ENCODE data around the gene ZFY.

ZFY gene

DNA sequence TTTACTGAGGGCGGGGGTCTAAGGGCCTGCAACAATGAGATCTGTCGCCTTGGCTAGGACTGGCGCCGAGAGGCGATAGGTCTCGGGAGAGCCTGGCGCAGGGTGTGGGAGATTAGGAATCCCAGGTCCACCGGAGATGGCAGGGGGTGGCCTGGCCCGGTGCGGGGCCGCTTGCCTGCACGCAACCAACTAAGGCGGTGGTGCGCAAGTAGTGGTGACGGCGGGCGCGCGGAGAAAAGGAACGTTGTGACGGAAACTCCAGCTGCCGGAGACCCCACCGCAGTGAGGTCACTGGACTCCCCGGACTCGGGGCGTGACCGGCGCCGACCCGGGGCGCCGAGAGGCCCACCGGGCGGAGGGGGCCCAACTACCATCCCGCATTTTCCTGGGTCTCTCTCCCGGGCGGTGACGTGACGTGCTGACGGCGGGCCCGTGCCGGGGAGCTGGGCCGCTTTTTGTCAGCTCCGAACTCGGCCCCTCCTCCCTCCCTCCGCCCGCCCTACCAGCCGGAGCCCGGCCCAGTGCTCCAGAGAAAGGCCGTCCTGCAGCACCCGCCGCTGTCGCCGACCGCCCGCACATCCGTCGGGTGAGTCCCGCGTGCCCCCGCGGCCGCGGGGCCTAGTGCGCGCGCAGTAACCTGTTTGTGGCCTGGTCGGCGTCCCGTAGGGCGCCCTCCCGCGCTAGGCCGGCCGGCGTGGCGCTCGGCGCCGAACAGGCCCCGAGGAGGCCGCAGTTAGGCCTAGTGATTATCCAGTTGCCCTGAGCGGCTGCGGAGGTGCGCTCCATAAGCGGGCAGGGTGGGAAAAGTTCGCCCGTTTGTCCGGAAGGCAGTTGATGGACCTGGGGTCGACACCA lies at the start of gene ZFY:
TSS of gene ZFY (plus strand) at position 521 of the 855 bp plus-strand sequence. CDS start 18,556 bp downstream, outside the sequence.
- DNase-seq (ENCODE audit: low read depth in 2 of 2) = peak in 1 of 2 donors; percentile 40

DNA sequence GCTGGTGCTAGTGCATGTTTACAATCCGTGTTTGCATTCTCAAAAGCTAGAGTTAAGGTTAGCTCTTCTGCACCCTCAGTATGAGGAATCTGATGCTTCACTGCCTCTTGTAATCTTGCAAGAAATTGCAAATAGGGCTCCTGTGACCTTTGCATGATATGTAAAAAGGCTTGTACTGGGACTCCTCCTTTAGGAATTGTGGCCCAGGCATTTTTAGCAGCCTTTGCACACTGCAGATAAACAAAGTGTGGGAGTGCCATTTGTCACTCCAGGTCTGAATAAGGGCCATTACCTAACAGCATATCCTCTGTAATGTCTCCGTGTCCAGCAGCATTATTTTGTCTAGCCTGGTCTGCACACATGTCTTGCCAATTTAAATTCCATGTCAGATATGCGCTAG lies 49.3 kb upstream of the ZFY start:
- DNase-seq (ENCODE audit: low read depth in 2 of 2) = no peak

DNA sequence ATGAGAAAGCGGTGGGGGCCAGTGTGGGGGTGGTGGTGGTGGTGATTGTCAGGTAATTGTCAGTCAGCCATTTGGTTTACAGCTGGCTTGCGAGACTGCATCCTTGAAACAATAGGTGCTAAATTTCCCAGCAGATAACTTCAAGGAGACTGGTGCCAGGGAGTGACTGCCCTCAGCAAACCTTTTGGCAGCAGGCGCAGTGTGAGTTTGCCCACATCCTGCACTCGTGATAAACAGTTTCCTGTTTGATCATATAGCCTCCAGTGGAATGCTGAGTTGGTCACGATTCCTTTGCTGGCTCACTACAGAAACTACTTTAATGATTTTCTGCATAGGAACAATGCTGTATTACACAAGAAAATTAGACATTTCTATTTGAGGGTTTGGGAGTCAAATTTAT lies 47.8 kb upstream of the ZFY start:
- peak in 1 of 2 donors; percentile 12 for DNase-seq (ENCODE audit: low read depth in 2 of 2)

DNA sequence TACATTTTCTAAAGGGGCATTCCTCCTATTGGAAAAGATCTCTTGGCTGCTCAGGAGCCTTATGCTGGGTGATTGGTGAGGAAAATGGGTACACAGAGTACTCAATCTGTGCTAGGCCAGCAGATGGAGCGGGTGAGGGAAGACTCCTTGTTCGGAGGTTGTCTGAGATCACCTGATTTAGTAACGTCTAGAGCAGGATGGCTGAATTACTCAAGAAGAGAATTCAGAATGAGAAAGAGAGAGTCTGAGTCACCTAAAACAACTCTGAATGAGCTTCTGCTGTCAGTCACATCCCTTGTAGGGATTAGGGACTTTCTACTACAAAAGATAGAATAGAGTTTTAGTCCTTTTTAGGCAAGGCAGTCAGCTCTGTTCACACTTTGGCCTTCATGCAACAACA lies 47.2 kb upstream of the ZFY start:
- peak in 1 of 2 donors; percentile 20 for DNase-seq (ENCODE audit: low read depth in 2 of 2)

DNA sequence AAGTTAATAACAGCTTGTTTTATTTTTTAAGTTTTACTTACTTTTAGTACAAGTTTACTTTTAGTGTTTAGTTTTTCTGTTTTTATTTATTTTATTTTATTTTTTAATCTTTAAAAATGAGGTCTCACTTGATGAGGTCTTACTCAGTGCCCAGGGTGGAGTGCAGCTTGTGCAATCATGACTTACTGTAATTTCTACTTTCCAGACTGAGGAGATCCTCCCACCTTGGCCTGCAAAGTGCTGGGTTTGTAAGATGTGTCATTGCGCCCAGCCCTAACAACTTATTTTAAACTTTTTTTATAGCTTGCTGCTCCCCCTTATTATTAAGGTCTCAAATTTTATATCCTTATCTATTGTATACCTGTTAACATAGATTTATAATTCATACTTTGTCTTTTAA lies 41.7 kb upstream of the ZFY start:
- DNase-seq (ENCODE audit: low read depth in 2 of 2) = no peak

DNA sequence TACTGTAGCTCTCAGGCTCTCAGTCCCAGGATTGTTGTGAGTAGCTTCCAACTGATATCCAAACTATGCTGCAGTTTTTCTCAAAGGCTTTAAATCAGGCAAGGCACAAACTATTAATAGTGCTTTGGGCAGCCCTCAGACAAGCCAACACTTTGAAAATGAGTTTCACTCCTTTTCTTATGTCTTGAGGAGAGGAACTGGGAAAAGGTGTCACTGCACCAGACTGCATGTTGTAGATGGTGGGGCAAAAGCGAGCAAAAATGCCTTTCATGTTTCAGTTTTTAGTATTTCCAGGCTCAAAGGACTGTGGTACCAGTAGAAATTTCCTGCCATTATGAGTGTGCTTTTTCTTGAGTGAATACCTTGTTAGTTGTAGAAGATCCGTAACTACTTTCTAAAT lies 39.1 kb upstream of the ZFY start:
- no peak for DNase-seq (ENCODE audit: low read depth in 2 of 2)

DNA sequence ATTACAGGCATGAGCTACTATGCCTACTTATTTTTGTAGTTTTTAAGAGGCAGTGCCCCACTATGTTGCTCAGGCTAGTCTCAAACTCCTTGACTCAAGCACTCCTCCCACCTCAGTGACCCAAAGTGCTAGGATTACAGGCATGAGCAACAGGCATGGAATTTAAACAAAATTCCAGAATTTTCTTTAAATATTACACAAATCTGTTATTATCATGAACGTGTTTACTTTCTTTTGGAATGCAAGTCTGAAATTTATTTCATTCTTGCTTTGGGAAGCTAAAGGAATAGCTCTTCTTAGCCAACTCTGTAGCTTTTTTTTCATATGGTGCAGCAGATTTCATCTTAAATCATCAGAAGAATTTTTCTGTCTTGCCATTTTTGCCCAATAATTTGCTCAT lies 27.8 kb upstream of the ZFY start:
- DNase-seq (ENCODE audit: low read depth in 2 of 2) = no peak

DNA sequence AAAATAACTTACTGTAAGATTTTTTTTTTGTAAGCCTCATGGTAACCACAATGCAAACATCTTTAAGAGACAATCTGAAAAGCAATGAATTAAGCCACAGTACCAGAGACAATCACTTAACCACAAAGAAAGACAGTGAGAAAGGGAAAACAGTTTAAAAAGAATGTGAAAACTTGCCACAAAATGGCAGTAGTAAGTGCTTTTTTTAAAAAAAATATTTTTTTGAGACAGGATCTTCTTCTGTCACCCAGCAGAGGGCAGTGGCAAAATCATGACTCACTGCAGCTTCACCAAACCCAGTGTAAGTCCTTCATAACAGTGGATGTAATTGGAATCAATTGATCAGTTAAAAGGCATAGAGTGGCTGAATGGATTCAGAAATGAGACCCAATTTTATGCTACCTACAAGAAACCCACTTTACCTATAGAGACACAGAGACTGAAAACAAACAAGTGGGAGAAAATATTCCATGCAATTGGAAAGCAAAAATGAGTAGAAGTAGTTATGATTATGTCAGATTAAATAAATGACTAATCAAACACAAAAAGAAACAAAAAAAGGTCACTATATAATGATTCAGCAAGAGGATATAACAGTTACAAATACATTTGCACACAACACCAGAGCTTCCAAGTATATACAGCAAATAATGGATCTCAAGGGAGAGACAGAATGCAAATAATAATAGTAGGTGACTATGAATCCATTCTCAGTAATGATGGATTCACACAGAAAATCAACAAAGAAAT lies 21.9 kb upstream of the ZFY start:
- DNase-seq (ENCODE audit: low read depth in 2 of 2) = no peak

DNA sequence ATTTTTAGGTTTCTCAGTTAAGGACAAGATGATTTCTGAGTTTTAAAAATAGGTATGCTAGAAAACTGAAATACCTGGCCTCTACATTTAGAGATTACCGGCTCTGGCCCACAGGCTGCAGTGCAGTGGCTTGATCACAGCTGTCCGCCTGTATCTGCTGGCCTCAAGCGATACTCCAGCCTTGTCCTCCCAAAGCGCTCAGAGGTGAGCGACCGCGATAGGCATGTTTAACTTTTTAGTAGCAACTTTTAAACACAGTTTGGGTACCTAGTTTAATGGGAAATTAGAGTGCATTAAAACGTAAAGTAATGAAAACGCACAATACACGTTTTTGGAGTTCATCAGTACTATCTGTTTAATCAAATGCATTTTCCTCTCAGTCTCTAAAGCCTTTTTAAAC lies 1.1 kb upstream of the ZFY start:
- no peak for DNase-seq (ENCODE audit: low read depth in 2 of 2)

DNA sequence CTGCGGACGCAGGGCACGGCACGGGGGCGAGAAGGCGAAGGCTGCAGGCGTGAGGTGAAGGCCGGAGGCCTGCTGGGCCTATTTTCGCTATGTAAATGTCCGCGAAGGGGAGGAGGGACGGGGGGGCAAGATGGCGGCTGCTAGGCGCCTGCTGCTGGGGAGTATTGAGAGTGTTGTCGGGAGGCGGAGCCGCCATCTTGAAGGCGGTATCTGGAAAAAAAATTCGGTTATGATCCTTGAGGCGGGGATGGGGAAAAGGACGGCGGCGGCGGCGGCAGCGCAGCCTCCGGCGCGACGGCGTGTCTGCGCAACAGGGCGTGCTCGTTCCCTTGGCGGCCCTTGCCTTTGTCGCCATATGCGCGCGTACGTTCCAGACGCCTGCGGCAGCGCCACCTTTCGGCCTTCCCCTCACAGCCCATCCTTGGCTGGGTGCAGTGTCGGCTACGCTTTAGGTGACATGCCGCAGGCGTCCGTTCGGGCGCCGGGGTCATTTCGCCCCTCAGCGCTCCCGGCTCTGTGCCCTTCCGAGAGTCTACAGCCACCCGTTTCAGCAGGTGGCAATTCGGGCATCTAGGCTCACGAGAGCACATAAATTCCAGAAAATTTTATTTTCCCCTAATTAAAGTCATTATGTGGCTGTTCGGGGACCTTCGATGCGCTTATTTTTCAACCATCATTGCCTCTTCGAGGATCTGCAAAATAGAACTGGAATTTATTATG lies 695 bp downstream of the ZFY start:
- peak in 1 of 2 donors; percentile 78 for DNase-seq (ENCODE audit: low read depth in 2 of 2)

DNA sequence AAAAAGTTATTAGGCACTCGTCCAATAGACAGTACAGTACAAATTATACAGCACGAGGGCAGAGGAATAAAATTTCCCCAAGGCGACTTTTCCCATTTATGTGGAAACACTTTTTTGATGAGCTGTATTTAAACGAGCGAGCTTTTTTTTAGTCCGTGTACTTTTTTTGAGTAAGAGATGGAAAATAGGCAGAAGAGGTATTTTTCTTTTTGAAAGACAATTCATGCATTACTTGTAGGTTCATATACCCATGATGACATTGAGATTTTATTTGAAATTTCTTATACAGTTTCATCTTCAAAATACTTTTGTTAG lies 1.2 kb downstream of the ZFY start:
- no peak for DNase-seq (ENCODE audit: low read depth in 2 of 2)

DNA sequence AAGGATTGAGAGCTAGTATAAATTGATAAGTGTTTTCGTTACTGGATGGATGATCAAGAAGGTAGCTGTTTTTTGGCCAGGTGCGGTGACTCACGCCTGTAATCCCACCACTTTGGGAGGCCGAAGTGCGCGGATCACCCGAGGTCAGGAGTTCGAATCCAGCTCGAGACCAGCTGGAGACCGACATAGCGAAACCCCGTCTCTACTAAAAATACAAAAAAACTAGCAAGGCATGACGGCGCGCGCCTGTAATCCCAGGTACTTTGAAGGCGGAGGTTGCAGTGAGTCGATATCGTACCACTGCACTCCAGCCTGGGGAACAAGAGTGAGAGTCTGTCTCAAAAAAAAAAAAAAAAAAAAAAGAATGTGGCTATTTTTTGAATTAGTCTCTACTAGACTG lies 2.0 kb downstream of the ZFY start:
- no peak for DNase-seq (ENCODE audit: low read depth in 2 of 2)

DNA sequence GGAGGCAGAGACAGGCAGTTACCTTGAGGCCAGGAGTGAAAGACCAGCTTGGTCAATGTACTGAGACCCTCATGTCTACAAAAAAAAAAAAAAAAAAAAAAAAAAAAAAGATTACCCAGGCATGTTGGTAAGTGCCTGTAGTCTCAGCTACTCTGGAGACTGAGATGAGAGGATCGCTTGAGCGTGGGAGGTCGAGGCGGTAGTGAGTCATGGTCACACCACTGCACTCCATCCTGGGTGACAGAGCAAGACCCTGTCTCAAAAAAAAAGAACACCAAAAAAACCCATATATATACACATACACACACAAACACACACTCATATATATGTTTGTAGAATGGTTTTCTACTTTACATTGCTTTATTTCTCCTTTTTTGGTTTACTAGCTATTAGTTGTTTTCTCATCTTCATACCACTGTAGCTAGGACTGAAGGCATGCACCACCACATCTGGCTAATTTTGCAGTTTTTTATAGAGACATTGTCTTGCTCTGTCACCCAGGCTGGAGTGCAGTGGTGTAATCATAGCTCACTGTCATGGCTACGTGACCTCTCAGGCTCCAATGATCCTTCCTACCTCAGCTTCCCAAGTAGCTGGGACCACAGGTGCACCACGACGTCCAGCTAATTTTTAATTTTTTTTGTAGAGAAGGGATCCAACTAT lies 14.5 kb downstream of the ZFY start:
- peak in 1 of 2 donors; percentile 13 for DNase-seq (ENCODE audit: low read depth in 2 of 2)

DNA sequence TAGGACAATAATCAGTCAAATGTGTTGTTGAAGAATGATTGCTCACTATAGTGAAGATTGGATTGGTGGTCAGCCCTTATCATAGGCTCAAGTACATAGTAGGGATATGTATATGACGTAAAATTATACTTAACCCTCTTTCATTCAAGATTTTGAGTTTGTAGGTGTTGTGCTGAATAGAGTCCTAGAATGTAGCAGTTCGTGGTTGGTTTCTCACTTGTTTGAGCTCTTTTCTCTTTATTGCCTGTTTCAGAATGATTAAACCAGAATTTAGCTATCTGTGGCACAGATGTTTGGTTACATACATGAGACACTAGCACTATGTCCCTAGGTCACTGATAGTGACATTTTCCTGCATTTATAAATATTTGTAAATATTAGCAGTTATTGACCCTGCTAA lies 15.5 kb downstream of the ZFY start:
- no peak for DNase-seq (ENCODE audit: low read depth in 2 of 2)

DNA sequence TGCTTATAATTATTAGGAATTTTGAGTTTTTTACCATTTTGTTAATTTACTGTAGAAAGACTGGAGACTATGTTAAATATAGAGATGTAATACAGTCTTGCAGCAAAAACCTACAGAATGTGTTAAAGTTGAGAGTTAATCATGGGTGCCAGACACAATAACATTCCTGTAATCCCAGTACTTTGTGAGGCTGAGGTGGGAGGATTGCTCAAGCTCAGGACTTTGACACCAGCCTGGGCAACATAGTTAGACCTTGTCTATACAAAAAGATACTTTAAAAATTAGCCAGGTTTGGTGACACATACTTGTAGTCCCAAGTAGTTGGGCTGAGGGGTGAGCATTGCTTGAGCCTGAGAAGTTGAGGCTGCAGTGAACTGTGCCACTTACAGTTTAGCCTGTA lies 17.7 kb downstream of the ZFY start:
- no peak for DNase-seq (ENCODE audit: low read depth in 2 of 2)

DNA sequence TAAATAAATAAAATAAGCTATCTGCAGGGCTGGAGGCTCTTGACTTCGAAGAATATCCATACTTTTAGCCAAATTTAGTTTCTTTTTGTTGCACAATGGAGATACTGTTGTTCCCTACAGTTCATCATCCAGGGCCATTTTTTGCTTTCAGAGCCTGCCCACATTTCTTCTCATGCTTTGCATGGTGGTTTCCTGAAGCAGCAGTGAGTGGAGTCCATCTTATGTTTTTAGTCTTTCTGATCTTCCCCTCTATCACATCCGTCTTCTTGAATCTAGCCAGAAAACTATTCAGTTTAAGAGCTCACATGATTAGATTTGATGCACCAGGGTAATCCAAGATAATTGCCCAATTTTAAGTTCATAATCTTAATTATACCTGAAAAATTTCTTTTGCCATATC lies 19.6 kb downstream of the ZFY start:
- DNase-seq (ENCODE audit: low read depth in 2 of 2) = no peak

DNA sequence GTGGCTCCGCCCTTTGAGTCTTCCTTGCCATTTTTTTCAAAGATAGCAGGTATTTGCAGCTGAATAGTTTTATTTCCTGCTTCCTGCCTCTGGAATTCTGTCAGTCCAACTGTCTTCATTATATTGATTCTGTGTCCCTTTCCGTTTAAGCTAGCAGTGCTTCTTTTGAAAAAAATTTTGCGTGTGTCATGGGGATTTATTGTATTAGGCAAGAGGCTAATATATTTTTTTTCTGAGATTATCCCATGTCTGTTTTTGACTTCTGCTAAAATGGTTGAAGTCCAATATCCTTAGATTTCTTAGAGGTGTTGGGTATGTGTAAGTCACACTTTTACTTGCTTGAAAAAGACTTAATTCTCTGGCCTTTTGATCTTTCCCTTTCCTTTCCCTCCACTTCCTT lies 20.4 kb downstream of the ZFY start:
- DNase-seq (ENCODE audit: low read depth in 2 of 2) = no peak

DNA sequence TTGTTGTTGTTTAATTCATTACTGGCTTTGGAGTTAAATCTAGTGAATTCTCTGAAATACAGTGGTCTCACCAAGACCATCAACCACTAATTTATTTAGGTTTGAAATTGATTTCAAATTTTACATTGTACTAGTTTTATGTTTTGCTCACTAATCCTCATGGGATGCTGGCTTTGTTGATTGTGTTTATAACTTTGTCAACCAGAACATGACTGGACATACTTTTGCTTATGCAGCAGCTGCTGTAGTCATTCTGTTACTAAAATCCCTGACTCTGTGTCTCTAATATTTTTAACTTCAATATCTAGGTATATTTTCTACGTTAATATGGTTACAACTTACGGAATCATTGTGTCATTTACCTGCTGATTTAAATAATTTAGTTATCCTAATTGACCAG lies 26.9 kb downstream of the ZFY start:
- no peak for DNase-seq (ENCODE audit: low read depth in 2 of 2)

DNA sequence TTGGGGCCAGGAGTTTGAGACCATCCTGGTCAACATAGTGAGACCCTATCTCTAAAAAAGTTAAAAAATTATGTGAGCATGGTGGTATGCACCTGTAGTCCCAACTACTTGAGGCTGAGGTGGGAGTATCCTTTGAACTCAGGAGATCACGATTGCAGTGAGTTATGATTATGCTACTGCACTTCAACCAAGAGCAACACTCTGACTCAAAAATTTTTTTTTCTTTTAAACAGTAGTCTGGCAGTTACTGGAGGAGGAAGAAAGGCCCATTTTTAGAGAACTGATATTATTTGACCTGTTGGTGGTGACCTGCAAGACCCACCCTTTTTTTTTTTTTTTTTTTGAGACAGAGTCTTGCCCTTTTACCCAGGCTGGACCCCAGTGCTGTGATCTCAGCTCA lies 29.6 kb downstream of the ZFY start:
- DNase-seq (ENCODE audit: low read depth in 2 of 2) = no peak

DNA sequence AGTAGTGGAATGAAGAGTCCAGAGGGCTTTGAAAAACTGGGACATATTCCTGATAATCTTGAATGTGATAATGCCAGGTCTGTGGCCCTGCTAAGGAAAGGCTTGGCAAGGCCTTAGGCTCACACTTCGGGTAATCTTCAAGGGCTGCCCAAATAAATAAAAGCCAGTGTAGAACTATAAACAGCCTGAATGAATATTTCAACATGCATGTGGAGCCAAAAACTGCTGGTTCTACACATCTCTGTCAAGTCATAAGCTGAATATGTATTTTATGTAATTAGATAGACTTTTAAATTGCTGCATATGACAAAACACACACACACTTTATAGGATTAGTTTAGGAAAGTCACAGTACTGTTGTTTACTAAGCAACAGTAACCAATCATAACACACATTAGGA lies 30.4 kb downstream of the ZFY start:
- no peak for DNase-seq (ENCODE audit: low read depth in 2 of 2)

DNA sequence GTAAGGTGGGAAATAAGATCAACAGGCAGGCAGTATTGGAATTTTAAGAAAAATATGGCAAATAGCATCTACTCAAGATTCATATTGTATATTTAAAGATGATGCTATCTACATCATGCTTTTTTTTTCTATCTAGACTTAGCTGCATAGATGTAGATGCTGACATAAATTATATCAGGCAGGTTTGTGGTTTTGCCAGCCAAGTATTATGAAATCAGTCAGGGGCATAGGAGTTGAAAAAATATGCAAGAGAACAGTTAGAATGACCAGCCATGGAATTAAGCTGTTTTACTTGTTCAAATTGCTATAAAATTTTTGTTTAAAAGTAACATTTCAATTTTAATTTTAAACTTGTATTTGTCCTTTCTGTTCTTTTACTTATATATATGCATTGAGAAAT lies 34.4 kb downstream of the ZFY start:
- no peak for DNase-seq (ENCODE audit: low read depth in 2 of 2)

DNA sequence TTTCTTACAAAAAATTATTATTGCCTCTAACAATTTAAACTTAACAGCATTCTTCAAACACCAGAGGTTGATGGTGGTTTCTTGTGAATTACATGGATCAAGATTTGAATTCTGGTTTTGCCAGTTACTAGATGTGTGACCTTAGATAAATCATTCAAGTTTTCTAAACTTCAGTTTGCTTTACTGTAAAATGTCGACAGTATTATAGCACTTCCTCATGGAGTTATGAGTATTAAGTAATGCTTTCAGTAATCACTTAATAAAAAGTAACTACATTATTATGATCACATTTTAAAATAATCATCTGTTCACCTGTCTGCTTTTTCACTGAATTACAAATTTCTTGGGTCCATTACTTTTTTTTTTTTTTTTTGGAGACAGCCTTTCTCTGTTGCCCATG lies 37.5 kb downstream of the ZFY start:
- no peak for DNase-seq (ENCODE audit: low read depth in 2 of 2)

Data from stimulated activated CD8-positive, alpha-beta memory T cell treated with anti-CD3 and anti-CD28 coated beads, Interleukin-15, amount 100 ng/mL, for 48 hours (primary cell).